Liver (tissue), 9 donors: ENCODE data around the gene UCK2. TPM values are rescaled to one million over a fixed set of nuclear protein-coding genes. Genes with fewer than 3 reads are reported as not detected.

ENCODE experiments used
- DNase-seq: peaks from one replicate; pipeline ENCODE4 v3.0.0-alpha.2; 2017; ENCODE audit warnings: low spot score
- H3K27ac ChIP-seq, 2 donors: one replicate each; pipeline ENCODE4 v1.7.0; 2013; ENCODE audit warnings: inconsistent platforms in 2 of 2, low read length in 2 of 2, control low read depth in 1 of 2, low read depth in 1 of 2, mild to moderate bottlenecking in 1 of 2
- H3K27me3 ChIP-seq, 4 donors: one replicate each; pipeline versions ENCODE4 v1.6.1 to v1.7.0; 2013; ENCODE audit warnings: low read length in 3 of 4, inconsistent platforms in 1 of 4, mild to moderate bottlenecking in 1 of 4, moderate library complexity in 1 of 4; ENCODE audit not compliant: control insufficient read depth in 4 of 4, insufficient read depth in 4 of 4
- H3K36me3 ChIP-seq, 4 donors: one replicate each; pipeline versions ENCODE4 v1.6.1 to v1.7.0; 2013; ENCODE audit warnings: low read length in 3 of 4, mild to moderate bottlenecking in 3 of 4, low read depth in 1 of 4, moderate library complexity in 1 of 4; ENCODE audit not compliant: control insufficient read depth in 4 of 4, insufficient read depth in 3 of 4
- H3K4me1 ChIP-seq, 4 donors: one replicate each; pipeline versions ENCODE4 v1.6.1 to v1.7.0; 2013; ENCODE audit warnings: low read length in 3 of 4, mild to moderate bottlenecking in 3 of 4, moderate library complexity in 1 of 4; ENCODE audit not compliant: control insufficient read depth in 4 of 4, insufficient read depth in 4 of 4
- H3K4me3 ChIP-seq, 3 donors: one replicate each; pipeline versions ENCODE4 v1.6.1 to v1.7.0; 2013; ENCODE audit warnings: low read length in 3 of 3, control low read depth in 1 of 3, low read depth in 1 of 3, mild to moderate bottlenecking in 1 of 3
- H3K9ac ChIP-seq, 2 donors: one replicate each; pipeline ENCODE4 v1.7.0; 2013; ENCODE audit warnings: low read length in 2 of 2, mild to moderate bottlenecking in 2 of 2, moderate library complexity in 2 of 2, control low read depth in 1 of 2, low read depth in 1 of 2
- H3K9me3 ChIP-seq, 4 donors: one replicate each; pipeline versions ENCODE4 v1.6.1 to v1.7.0; 2013; ENCODE audit warnings: low read length in 3 of 4; ENCODE audit not compliant: control insufficient read depth in 4 of 4
- EGR1 ChIP-seq, 2 donors: IDR thresholded peaks; 2 replicates each; pipeline ENCODE4 v1.6.1; 2016 to 2018; ENCODE audit warnings: antibody characterized with exemption in 2 of 2, low read depth in 2 of 2
- FOXA1 ChIP-seq: IDR thresholded peaks from 2 replicates; pipeline ENCODE4 v1.6.1; 2016; ENCODE audit warnings: antibody characterized with exemption
- FOXA2 ChIP-seq: IDR thresholded peaks from 2 replicates; pipeline ENCODE4 v1.6.1; 2016; ENCODE audit warnings: antibody characterized with exemption
- GABPA ChIP-seq, 2 donors: IDR thresholded peaks in 1 of 2; conservative IDR thresholded peaks in 1 of 2; 2 replicates each; pipeline ENCODE4 v1.6.1; 2016; ENCODE audit warnings: antibody characterized with exemption in 2 of 2, mild to moderate bottlenecking in 1 of 2, moderate library complexity in 1 of 2
- HNF4A ChIP-seq, 2 donors: conservative IDR thresholded peaks; 2 replicates each; pipeline ENCODE4 v1.6.1; 2016; ENCODE audit warnings: antibody characterized with exemption in 2 of 2, mild to moderate bottlenecking in 2 of 2
- HNF4G ChIP-seq: IDR thresholded peaks from 2 replicates; pipeline ENCODE4 v1.6.1; 2016; ENCODE audit warnings: antibody characterized with exemption
- JUND ChIP-seq, 2 donors: IDR thresholded peaks; 2 replicates each; pipeline ENCODE4 v1.6.1; 2016; ENCODE audit warnings: antibody characterized with exemption in 2 of 2
- NR2F2 ChIP-seq: IDR thresholded peaks from 2 replicates; pipeline ENCODE4 v1.6.1; 2016; ENCODE audit warnings: antibody characterized with exemption
- RAD21 ChIP-seq, 2 donors: IDR thresholded peaks; 2 replicates each; pipeline ENCODE4 v1.6.1; 2016; ENCODE audit warnings: antibody characterized with exemption in 2 of 2, mild to moderate bottlenecking in 2 of 2
- SP1 ChIP-seq: IDR thresholded peaks from 2 replicates; pipeline ENCODE4 v1.6.1; 2018; ENCODE audit warnings: antibody characterized with exemption, mild to moderate bottlenecking
- TAF1 ChIP-seq: conservative IDR thresholded peaks from 2 replicates; pipeline ENCODE4 v1.6.1; 2016; ENCODE audit warnings: antibody characterized with exemption, mild to moderate bottlenecking
- YY1 ChIP-seq: IDR thresholded peaks from 2 replicates; pipeline ENCODE4 v1.6.1; 2016; ENCODE audit warnings: antibody characterized with exemption, mild to moderate bottlenecking
- WGBS: extraction: QIAGEN DNeasy Blood & Tissue Kit; methylation state at CpG from one replicate; pipeline ENCODE4 v1.1.7; 2013; 5-methylcytosine and 5-hydroxymethylcytosine counted together
- polyA plus RNA-seq, 2 donors: library from polyadenylated mRNA; stranded (reverse) in 1 of 2; unstranded in 1 of 2; fragments of 200-250 nt in 1 of 2; fragments of >200 nt in 1 of 2; fragmentation: Nextera tagmentation in 1 of 2; extraction: Ambion mirVana in 1 of 2; gene quantifications; one replicate each; pipeline versions ENCODE4 v1.2.1 to v1.2.3, GENCODE V29; 2013 to 2015
- total RNA-seq, 2 donors: library from RNA; depleted of rRNA; stranded (reverse); fragments of >200 nt; gene quantifications; one replicate each; pipeline ENCODE4 v1.2.3, GENCODE V29; 2014
- TF ChIP-seq, protein P1 (sequence below): IDR thresholded peaks from 2 replicates; pipeline ENCODE4 v1.6.1; 2016; ENCODE audit warnings: antibody characterized with exemption
- TF ChIP-seq, protein P2 (sequence below): fragments of 150-350 bp; IDR thresholded peaks from 2 replicates; pipeline ENCODE4 v1.5.1; 2017; ENCODE audit warnings: improper control_type of control experiment, low read depth, low read length; ENCODE audit not compliant: missing input control
- TF ChIP-seq, protein P3 (sequence below): IDR thresholded peaks from 2 replicates; pipeline ENCODE4 v1.6.1; 2016; ENCODE audit warnings: antibody characterized with exemption
- TF ChIP-seq, protein P4 (sequence below): IDR thresholded peaks from 2 replicates; pipeline ENCODE4 v1.6.1; 2016; ENCODE audit warnings: antibody characterized with exemption
- TF ChIP-seq, protein P5 (sequence below): IDR thresholded peaks from 2 replicates; pipeline ENCODE4 v1.6.1; 2016; ENCODE audit warnings: antibody characterized with exemption, mild to moderate bottlenecking
- donor health status: healthy.
- donor health status: healthy.
- donor health status: healthy.
- donor health status: healthy.
- donor health status: healthy.

The UCK2 gene
- total and polyA plus RNA-seq, 4 donors = 8.9 to 25.5 (median 17.3) TPM

GRCh38 chr1:165883056-165883455 lies 55.6 kb downstream of the UCK2 start:
- H3K27me3 ChIP-seq = no peaks in the 10 kb centered on the region
- no peaks in the 10 kb centered on the region for H3K36me3 ChIP-seq
- WGBS = 88% methylated on average over 5 of the region's 5 CpGs
- H3K9ac ChIP-seq = no peak overlapping the region
- H3K4me1 ChIP-seq = peaks cover 5 to 45% (median 29%) of the 10 kb centered on the region in 4 donors
- no peak overlapping the region for H3K4me3 ChIP-seq
- H3K9me3 ChIP-seq = no peaks in the 10 kb centered on the region
- no peak for DNase-seq
- no peak overlapping the region for H3K27ac ChIP-seq
- TF ChIP-seq FOXA2 (no peak), FOXA1 (no peak), NR2F2 (no peak), TAF1 (no peak), RAD21 (IDR thresholded peaks at IDR 0.05) (no peak), GABPA (IDR thresholded peaks at IDR 0.05 in 1 of 2, conservative IDR thresholded peaks at IDR 0.05 in 1 of 2) (no peak), JUND (IDR thresholded peaks at IDR 0.05) (no peak), HNF4G (no peak)
- TF ChIP-seq, protein P1, sequence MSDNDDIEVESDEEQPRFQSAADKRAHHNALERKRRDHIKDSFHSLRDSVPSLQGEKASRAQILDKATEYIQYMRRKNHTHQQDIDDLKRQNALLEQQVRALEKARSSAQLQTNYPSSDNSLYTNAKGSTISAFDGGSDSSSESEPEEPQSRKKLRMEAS = no peak
- TF ChIP-seq, protein P2, sequence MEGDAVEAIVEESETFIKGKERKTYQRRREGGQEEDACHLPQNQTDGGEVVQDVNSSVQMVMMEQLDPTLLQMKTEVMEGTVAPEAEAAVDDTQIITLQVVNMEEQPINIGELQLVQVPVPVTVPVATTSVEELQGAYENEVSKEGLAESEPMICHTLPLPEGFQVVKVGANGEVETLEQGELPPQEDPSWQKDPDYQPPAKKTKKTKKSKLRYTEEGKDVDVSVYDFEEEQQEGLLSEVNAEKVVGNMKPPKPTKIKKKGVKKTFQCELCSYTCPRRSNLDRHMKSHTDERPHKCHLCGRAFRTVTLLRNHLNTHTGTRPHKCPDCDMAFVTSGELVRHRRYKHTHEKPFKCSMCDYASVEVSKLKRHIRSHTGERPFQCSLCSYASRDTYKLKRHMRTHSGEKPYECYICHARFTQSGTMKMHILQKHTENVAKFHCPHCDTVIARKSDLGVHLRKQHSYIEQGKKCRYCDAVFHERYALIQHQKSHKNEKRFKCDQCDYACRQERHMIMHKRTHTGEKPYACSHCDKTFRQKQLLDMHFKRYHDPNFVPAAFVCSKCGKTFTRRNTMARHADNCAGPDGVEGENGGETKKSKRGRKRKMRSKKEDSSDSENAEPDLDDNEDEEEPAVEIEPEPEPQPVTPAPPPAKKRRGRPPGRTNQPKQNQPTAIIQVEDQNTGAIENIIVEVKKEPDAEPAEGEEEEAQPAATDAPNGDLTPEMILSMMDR = no peak
- TF ChIP-seq, protein P3, sequence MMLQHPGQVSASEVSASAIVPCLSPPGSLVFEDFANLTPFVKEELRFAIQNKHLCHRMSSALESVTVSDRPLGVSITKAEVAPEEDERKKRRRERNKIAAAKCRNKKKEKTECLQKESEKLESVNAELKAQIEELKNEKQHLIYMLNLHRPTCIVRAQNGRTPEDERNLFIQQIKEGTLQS = no peak
- TF ChIP-seq, protein P4, sequence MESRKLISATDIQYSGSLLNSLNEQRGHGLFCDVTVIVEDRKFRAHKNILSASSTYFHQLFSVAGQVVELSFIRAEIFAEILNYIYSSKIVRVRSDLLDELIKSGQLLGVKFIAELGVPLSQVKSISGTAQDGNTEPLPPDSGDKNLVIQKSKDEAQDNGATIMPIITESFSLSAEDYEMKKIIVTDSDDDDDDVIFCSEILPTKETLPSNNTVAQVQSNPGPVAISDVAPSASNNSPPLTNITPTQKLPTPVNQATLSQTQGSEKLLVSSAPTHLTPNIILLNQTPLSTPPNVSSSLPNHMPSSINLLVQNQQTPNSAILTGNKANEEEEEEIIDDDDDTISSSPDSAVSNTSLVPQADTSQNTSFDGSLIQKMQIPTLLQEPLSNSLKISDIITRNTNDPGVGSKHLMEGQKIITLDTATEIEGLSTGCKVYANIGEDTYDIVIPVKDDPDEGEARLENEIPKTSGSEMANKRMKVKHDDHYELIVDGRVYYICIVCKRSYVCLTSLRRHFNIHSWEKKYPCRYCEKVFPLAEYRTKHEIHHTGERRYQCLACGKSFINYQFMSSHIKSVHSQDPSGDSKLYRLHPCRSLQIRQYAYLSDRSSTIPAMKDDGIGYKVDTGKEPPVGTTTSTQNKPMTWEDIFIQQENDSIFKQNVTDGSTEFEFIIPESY = no peak

DNA sequence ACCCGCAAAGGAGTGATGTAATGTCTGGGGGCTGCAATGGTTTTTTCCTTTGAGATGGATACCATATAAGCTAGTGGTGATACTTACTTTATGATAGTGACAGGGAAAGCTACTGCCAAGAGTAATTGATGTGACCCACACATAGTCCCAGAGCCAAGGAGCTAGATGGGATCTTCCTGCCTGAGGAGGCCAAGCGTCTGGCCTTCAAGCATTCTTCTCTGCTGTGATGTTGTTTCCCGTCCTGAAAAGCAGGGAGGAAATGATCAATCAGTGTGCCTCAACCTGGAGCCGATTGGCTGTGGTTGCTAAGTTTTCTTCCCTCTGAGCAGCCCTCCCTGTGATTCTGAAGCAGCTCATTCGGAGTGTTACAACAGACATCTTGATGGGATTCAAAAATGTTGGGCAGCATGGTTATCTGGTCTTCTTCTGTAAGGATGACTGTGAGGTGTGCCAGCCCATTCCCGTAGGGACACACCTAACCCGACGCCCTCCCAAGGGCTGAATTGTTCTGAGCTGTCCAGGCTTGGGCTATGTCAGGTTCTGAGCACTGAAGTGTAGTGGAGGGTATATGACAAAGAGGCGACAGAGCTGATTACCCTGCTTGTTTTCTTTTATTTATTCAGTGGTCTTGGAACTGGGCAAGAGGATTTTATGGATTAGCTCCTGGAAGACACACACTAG lies 56.7 kb downstream of the UCK2 start:
- Histone ChIP-seq H3K27ac (no peak overlapping the region), H3K36me3 (no peaks in the 10 kb centered on the region), H3K9ac (no peak overlapping the region), H3K4me3 (no peak overlapping the region), H3K9me3 (no peaks in the 10 kb centered on the region), H3K4me1 (peaks cover 5 to 48% (median 32%) of the 10 kb centered on the region in 4 donors), H3K27me3 (no peaks in the 10 kb centered on the region)
- 79% methylated on average over 9 of the region's 9 CpGs for WGBS
- DNase-seq = no peak
- TF ChIP-seq YY1 (no peak), RAD21 (IDR thresholded peaks at IDR 0.05) (no peak), GABPA (IDR thresholded peaks at IDR 0.05 in 1 of 2, conservative IDR thresholded peaks at IDR 0.05 in 1 of 2) (no peak), EGR1 (IDR thresholded peaks at IDR 0.05; ENCODE audit: low read depth in 2 of 2) (no peak), FOXA2 (no peak), SP1 (no peak), HNF4A (conservative IDR thresholded peaks at IDR 0.05) (no peak), TAF1 (no peak), FOXA1 (no peak)
- TF ChIP-seq, protein P3 = no peak
- TF ChIP-seq, protein P1 = no peak
- TF ChIP-seq, protein P5, sequence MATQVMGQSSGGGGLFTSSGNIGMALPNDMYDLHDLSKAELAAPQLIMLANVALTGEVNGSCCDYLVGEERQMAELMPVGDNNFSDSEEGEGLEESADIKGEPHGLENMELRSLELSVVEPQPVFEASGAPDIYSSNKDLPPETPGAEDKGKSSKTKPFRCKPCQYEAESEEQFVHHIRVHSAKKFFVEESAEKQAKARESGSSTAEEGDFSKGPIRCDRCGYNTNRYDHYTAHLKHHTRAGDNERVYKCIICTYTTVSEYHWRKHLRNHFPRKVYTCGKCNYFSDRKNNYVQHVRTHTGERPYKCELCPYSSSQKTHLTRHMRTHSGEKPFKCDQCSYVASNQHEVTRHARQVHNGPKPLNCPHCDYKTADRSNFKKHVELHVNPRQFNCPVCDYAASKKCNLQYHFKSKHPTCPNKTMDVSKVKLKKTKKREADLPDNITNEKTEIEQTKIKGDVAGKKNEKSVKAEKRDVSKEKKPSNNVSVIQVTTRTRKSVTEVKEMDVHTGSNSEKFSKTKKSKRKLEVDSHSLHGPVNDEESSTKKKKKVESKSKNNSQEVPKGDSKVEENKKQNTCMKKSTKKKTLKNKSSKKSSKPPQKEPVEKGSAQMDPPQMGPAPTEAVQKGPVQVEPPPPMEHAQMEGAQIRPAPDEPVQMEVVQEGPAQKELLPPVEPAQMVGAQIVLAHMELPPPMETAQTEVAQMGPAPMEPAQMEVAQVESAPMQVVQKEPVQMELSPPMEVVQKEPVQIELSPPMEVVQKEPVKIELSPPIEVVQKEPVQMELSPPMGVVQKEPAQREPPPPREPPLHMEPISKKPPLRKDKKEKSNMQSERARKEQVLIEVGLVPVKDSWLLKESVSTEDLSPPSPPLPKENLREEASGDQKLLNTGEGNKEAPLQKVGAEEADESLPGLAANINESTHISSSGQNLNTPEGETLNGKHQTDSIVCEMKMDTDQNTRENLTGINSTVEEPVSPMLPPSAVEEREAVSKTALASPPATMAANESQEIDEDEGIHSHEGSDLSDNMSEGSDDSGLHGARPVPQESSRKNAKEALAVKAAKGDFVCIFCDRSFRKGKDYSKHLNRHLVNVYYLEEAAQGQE = no peak
- TF ChIP-seq, protein P2 = no peak
- TF ChIP-seq, protein P4 = no peak
